DOHH2 (cell line): ENCODE measurements around the gene LSM11.

Source experiments
- H3F3A ChIP-seq: fragments of 200-600 bp; sonication (generic), shearing (Covaris generic); 2 replicates; pipeline ENCODE4 v1.6.0; 2016; ENCODE audit warnings: antibody characterized with exemption, mild to moderate bottlenecking; ENCODE audit not compliant: control insufficient read depth, insufficient read depth
- H3K27ac ChIP-seq: fragments of 200-600 bp; sonication (generic); 2 replicates; pipeline ENCODE4 v1.5.1; 2014; ENCODE audit warnings: low read depth, mild to moderate bottlenecking, low read length, moderate library complexity
- H3K27me3 ChIP-seq: fragments of 200-600 bp; sonication (generic); 2 replicates; pipeline ENCODE4 v1.6.1; 2014; ENCODE audit warnings: mild to moderate bottlenecking, low read length, mixed read lengths; ENCODE audit not compliant: control insufficient read depth
- H3K36me3 ChIP-seq: fragments of 200-600 bp; sonication (generic); 2 replicates; pipeline ENCODE4 v1.6.1; 2014; ENCODE audit warnings: mild to moderate bottlenecking, low read length, moderate library complexity, mixed read lengths; ENCODE audit not compliant: control insufficient read depth
- H3K4me1 ChIP-seq: fragments of 200-600 bp; sonication (generic); 2 replicates; pipeline ENCODE4 v1.6.1; 2014; ENCODE audit warnings: mild to moderate bottlenecking, low read length, mixed read lengths; ENCODE audit not compliant: control insufficient read depth
- H3K4me2 ChIP-seq: fragments of 200-600 bp; sonication (generic); 2 replicates; pipeline ENCODE4 v1.6.0; 2014; ENCODE audit warnings: mild to moderate bottlenecking, low read length, moderate library complexity
- H3K4me3 ChIP-seq: fragments of 200-600 bp; sonication (generic); 2 replicates; pipeline ENCODE4 v1.5.1; 2014; ENCODE audit warnings: mild to moderate bottlenecking, low read length, mixed read lengths
- H3K79me2 ChIP-seq: fragments of 200-600 bp; sonication (generic); 2 replicates; pipeline ENCODE4 v1.6.1; 2014; ENCODE audit warnings: mild to moderate bottlenecking, low read length, mixed read lengths; ENCODE audit not compliant: control insufficient read depth
- H3K9me2 ChIP-seq: fragments of 200-600 bp; sonication (generic); replicated peaks from 2 replicates; pipeline ENCODE4 v1.6.1; 2014; ENCODE audit warnings: mild to moderate bottlenecking, low read length, mixed read lengths; ENCODE audit not compliant: control insufficient read depth
- H3K9me3 ChIP-seq: fragments of 200-600 bp; sonication (generic); 2 replicates; pipeline ENCODE4 v1.6.1; 2014; ENCODE audit warnings: antibody characterized with exemption, low read length, mixed read lengths; ENCODE audit not compliant: control insufficient read depth, insufficient read depth
- H4K20me1 ChIP-seq: fragments of 200-600 bp; sonication (generic); 2 replicates; pipeline ENCODE4 v1.6.0; 2014; ENCODE audit warnings: low read depth, mild to moderate bottlenecking, antibody characterized with exemption, low read length, moderate library complexity; ENCODE audit not compliant: control insufficient read depth, insufficient read depth
- CTCF ChIP-seq: fragments of 200-600 bp; sonication (generic); IDR thresholded peaks from one replicate; pipeline ENCODE4 v1.5.1; 2014; ENCODE audit warnings: antibody characterized with exemption, mild to moderate bottlenecking, low read depth, low read length; ENCODE audit not compliant: poor library complexity, severe bottlenecking
- EZH2phosphoT487 ChIP-seq: fragments of 200-600 bp; sonication (generic); IDR thresholded peaks from 2 replicates; pipeline ENCODE4 v1.6.1; 2017; ENCODE audit warnings: borderline replicate concordance, mild to moderate bottlenecking, antibody characterized with exemption, low read length, moderate library complexity, mixed read lengths

LSM11 gene

DNA sequence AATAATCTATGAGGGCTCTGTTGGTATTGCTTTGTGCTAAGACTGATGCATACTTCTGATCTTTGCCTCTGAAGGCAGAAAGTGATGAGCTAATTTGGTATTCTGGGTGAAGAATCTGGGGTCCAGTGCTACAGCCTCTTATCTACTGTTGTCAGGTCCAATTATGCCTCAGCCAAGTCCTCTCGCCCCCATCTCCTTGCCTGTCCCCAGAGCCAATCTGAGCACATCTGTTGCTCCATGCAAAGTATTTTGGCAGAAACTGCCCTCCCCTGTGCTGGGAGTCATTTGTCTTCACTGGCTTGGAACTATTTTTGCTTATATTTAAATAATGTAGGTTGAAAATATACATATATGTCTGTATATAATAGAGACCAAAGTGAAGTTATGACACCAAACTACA lies 23.4 kb downstream of the LSM11 start:
- Histone ChIP-seq H3K36me3 (peaks cover under 1% of the 10 kb centered on the region; the same call in 1 of the 2 replicates), H3K79me2 (no peaks in the 10 kb centered on the region), H3K4me3 (no peak overlapping the region), H4K20me1 (no peaks in the 10 kb centered on the region), H3K27ac (no peak overlapping the region), H3K27me3 (peaks cover 9% of the 10 kb centered on the region; the same call in 1 of the 2 replicates), H3F3A (no peaks in the 10 kb centered on the region), H3K9me2 (no peaks in the 10 kb centered on the region), H3K4me2 (no peak overlapping the region), H3K9me3 (no peaks in the 10 kb centered on the region), H3K4me1 (no peaks in the 10 kb centered on the region)
- no peak for TF ChIP-seq EZH2phosphoT487
- TF ChIP-seq CTCF: no peak

DNA sequence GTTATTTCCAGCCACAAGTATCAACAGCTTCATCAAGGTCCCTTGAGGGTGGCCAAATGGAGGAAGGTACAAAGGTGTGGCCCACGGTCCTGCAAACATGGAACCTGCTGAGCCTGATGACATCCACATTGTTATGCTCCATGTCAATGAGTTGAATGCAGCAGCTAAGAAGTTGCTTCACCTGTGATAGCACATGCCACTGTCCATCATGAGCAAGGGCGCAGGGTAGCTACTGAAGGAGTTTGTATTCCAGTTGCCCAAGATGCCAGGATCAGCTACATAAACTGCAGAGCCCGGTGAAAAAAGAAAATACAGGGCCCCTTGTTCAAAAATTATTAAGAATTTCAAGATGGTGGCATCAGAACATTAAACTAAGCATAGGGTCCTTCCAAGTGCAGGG lies 24.2 kb downstream of the LSM11 start:
- no peaks in the 10 kb centered on the region for H3K9me3 ChIP-seq
- TF ChIP-seq EZH2phosphoT487: no peak
- no peak for TF ChIP-seq CTCF
- H3K4me1 ChIP-seq: no peaks in the 10 kb centered on the region
- H4K20me1 ChIP-seq: no peaks in the 10 kb centered on the region
- H3K36me3 ChIP-seq: no peaks in the 10 kb centered on the region
- no peaks in the 10 kb centered on the region for H3K9me2 ChIP-seq
- no peaks in the 10 kb centered on the region for H3F3A ChIP-seq
- no peaks in the 10 kb centered on the region for H3K79me2 ChIP-seq
- no peak overlapping the region for H3K4me2 ChIP-seq
- no peak overlapping the region for H3K27ac ChIP-seq
- peaks cover 10% of the 10 kb centered on the region for H3K27me3 ChIP-seq
- H3K4me3 ChIP-seq: no peak overlapping the region

DNA sequence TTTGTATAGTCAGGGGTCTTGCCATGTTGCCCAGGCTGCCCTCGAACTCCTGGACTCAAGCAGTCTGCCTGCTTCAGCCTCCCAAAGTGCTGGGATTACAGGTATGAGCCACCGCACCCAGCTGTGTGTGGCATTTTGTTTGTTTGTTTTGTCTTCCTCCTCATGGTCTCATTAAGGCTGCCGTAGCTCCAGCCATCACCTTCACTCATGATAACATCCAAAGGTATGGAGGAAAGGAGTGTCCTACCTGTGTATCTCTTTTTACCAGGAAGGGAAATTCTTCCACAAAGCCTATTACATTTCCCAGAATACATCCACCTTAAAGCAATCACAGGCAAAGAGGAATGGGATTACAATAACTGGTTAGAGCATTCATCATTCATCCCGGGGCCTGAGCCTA lies 27.2 kb downstream of the LSM11 start:
- Histone ChIP-seq H4K20me1 (no peaks in the 10 kb centered on the region), H3K36me3 (no peaks in the 10 kb centered on the region), H3K27me3 (peaks cover 10% of the 10 kb centered on the region), H3K27ac (no peak overlapping the region), H3K79me2 (no peaks in the 10 kb centered on the region), H3K4me3 (no peak overlapping the region), H3F3A (no peaks in the 10 kb centered on the region), H3K4me1 (no peaks in the 10 kb centered on the region), H3K9me2 (no peaks in the 10 kb centered on the region), H3K9me3 (no peaks in the 10 kb centered on the region), H3K4me2 (no peak overlapping the region)
- TF ChIP-seq CTCF (no peak), EZH2phosphoT487 (no peak)

GRCh38 chr5:157772127-157772526 lies 28.6 kb downstream of the LSM11 start:
- Histone ChIP-seq H3K4me1 (no peaks in the 10 kb centered on the region), H3K9me3 (no peaks in the 10 kb centered on the region), H3K27me3 (peaks cover 10% of the 10 kb centered on the region), H3K27ac (no peak overlapping the region), H3K4me2 (no peak overlapping the region), H3K36me3 (no peaks in the 10 kb centered on the region), H3K4me3 (no peak overlapping the region), H3K79me2 (no peaks in the 10 kb centered on the region), H3K9me2 (no peaks in the 10 kb centered on the region), H3F3A (no peaks in the 10 kb centered on the region), H4K20me1 (no peaks in the 10 kb centered on the region)
- TF ChIP-seq CTCF: no peak
- TF ChIP-seq EZH2phosphoT487: no peak
